Thyroid gland (tissue), 4 donors: Measurements from ENCODE around the gene TOGARAM1.

Source experiments
- CTCF ChIP-seq, 6 experiments: fragments of 200-600 bp in 3 of 6; fragments of 450-650 bp in 3 of 6; sonication (generic) in 3 of 6; IDR thresholded peaks; one replicate each; pipeline ENCODE4 v1.5.1; 2016 to 2019; ENCODE audit warnings: antibody characterized with exemption in 6 of 6, mild to moderate bottlenecking in 2 of 6, inconsistent platforms in 1 of 6, moderate library complexity in 1 of 6
- POLR2A ChIP-seq, 2 donors: fragments of 450-650 bp; IDR thresholded peaks; one replicate each; pipeline ENCODE4 v1.6.1; 2017; ENCODE audit warnings: antibody characterized with exemption in 2 of 2, mild to moderate bottlenecking in 2 of 2, moderate library complexity in 1 of 2

DNA sequence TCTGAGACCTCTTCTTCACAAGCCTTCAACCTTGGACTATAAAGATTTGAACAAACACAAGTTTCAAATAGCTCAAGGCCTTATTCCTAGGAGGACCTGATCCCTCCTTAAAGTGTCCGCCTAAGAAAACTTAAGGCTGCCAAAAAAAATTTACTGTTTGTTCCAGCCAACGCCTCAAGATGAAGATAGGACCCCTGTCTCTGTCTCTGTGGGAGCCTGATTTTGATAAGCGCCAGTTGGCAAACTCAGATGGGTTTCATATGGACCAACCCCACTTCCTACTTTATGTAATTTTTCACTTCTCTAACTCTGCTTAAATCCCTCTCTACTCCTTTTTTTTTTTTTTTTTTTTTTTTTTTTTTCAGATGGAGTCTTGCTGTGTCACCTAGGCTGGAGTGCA lies 161.3 kb downstream of the TOGARAM1 start:
- TF ChIP-seq CTCF (IDR thresholded peaks at IDR 0.05) (no peak), POLR2A (IDR thresholded peaks at IDR 0.05) (no peak)
